Prostate gland (tissue), 2 donors: ENCODE measurements around the gene HOXD11.

Experiments used
- POLR2A ChIP-seq: fragments of 450-650 bp; IDR thresholded peaks from one replicate; pipeline ENCODE4 v1.6.1; 2016; ENCODE audit warnings: antibody characterized with exemption, mild to moderate bottlenecking
- TF ChIP-seq, protein P1 (sequence below), 4 experiments: fragments of 200-600 bp in 2 of 4; fragments of 450-650 bp in 2 of 4; sonication (generic) in 2 of 4; IDR thresholded peaks; 1 replicate in 3 of 4; 2 replicates in 1 of 4; pipeline ENCODE4 v1.5.1; 2016 to 2019; ENCODE audit warnings: antibody characterized with exemption in 4 of 4, mild to moderate bottlenecking in 2 of 4, moderate library complexity in 2 of 4

DNA sequence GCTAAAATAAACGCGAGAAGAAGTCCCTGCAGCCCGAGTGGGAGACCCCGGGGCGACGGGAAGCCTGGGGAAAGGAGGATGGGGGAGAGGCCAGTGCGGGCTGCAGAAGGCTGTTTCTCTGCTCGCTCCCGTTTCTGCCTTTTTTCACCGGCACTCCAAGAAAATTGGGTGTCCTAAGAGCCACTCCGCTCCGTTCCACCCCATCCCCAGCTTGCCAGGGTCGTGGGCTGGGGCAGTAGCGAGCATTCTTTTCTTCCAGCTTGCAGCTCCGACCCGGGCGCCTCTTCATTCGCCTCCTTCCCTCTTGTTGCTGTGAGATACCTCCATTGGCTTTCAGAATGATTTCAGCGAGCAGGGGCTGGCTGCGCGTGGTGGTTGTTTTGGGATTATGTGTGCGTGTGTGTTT lies 51.1 kb downstream of the HOXD11 start:
- TF ChIP-seq, protein P1, sequence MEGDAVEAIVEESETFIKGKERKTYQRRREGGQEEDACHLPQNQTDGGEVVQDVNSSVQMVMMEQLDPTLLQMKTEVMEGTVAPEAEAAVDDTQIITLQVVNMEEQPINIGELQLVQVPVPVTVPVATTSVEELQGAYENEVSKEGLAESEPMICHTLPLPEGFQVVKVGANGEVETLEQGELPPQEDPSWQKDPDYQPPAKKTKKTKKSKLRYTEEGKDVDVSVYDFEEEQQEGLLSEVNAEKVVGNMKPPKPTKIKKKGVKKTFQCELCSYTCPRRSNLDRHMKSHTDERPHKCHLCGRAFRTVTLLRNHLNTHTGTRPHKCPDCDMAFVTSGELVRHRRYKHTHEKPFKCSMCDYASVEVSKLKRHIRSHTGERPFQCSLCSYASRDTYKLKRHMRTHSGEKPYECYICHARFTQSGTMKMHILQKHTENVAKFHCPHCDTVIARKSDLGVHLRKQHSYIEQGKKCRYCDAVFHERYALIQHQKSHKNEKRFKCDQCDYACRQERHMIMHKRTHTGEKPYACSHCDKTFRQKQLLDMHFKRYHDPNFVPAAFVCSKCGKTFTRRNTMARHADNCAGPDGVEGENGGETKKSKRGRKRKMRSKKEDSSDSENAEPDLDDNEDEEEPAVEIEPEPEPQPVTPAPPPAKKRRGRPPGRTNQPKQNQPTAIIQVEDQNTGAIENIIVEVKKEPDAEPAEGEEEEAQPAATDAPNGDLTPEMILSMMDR (IDR thresholded peaks at IDR 0.05) = no peak
- TF ChIP-seq POLR2A = no peak
